ENCODE results near the gene RSPRY1.

The RSPRY1 gene

GRCh38 chr16:57261806-57262205 is 75.7 kb downstream of the RSPRY1 start:
- no peak overlapping the region for H3K27ac ChIP-seq
- TF ChIP-seq CTCF (conservative IDR thresholded peaks at IDR 0.05) = no peak

- TF ChIP-seq CTCF (conservative IDR thresholded peaks at IDR 0.05) = no peak
- no peak overlapping the region for H3K27ac ChIP-seq
These were observed 76.9 kb downstream of the RSPRY1 start for GRCh38 chr16:57262841-57263540.

- no peak overlapping the region for H3K27ac ChIP-seq
- TF ChIP-seq CTCF (conservative IDR thresholded peaks at IDR 0.05) = no peak
These were observed 77.6 kb downstream of the RSPRY1 start for GRCh38 chr16:57263541-57264351.

- no peak overlapping the region for H3K27ac ChIP-seq
- TF ChIP-seq CTCF (conservative IDR thresholded peaks at IDR 0.05) = no peak
These were observed 78.3 kb downstream of the RSPRY1 start for GRCh38 chr16:57264381-57264780.

GRCh38 chr16:57264950-57265371 is 78.8 kb downstream of the RSPRY1 start:
- TF ChIP-seq CTCF (conservative IDR thresholded peaks at IDR 0.05) = no peak
- H3K27ac ChIP-seq = peak overlapping the region; percentile 72

GRCh38 chr16:57265850-57266530 is 79.9 kb downstream of the RSPRY1 start:
- H3K27ac ChIP-seq = peak overlapping the region; percentile 72
- no peak for TF ChIP-seq CTCF (conservative IDR thresholded peaks at IDR 0.05)

Measured in VCaP (cell line).